ENCODE measurements around the gene RAD51B.

DNA sequence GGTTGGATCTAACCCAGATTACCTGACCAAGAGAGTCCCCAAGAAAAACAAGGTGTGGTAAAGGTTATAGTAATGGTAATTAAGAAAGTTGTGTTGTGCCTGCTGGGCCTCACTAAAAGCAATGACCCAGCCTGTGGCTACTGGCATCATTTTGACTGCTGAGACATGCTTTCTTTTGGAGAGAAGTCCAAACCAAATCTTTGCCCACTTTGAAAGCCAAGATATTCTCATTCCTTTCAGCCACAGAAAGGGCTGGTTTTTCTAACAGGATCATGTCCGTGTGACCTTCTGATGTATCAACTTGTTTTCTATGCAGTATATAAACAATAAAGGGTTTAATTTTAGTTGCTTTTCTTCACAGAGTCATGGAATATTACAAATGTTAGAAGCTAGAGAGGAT is 388.6 kb downstream of the RAD51B start:
- TF ChIP-seq, protein P1, sequence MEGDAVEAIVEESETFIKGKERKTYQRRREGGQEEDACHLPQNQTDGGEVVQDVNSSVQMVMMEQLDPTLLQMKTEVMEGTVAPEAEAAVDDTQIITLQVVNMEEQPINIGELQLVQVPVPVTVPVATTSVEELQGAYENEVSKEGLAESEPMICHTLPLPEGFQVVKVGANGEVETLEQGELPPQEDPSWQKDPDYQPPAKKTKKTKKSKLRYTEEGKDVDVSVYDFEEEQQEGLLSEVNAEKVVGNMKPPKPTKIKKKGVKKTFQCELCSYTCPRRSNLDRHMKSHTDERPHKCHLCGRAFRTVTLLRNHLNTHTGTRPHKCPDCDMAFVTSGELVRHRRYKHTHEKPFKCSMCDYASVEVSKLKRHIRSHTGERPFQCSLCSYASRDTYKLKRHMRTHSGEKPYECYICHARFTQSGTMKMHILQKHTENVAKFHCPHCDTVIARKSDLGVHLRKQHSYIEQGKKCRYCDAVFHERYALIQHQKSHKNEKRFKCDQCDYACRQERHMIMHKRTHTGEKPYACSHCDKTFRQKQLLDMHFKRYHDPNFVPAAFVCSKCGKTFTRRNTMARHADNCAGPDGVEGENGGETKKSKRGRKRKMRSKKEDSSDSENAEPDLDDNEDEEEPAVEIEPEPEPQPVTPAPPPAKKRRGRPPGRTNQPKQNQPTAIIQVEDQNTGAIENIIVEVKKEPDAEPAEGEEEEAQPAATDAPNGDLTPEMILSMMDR (IDR thresholded peaks at IDR 0.05), result no peak
- no peak for TF ChIP-seq POLR2A (IDR thresholded peaks at IDR 0.05)

Data from ovary (tissue), 3 donors.